ENCODE data around the gene NUFIP2.
"Not testable (repeated sequence)": the region's sequence is repeated elsewhere in the genome, so short reads cannot be mapped to it uniquely, and the experiment has no call there.

Gene NUFIP2

GRCh38 chr17:29238133-29238850, 55.7 kb downstream of the NUFIP2 start:
- TF ChIP-seq CTCF (IDR thresholded peaks at IDR 0.05; ENCODE audit: borderline replicate concordance, insufficient read depth, low read depth, low read length), result no peak
- no peak overlapping the region for H3K4me3 ChIP-seq (ENCODE audit: low read depth, low read length)

- no peak for TF ChIP-seq CTCF (IDR thresholded peaks at IDR 0.05; ENCODE audit: borderline replicate concordance, insufficient read depth, low read depth, low read length)
- no peak overlapping the region for H3K4me3 ChIP-seq (ENCODE audit: low read depth, low read length)
Measured at GRCh38 chr17:29237476-29238132, 56.3 kb downstream of the NUFIP2 start.

GRCh38 chr17:29235904-29236303, 58.0 kb downstream of the NUFIP2 start:
- no peak for TF ChIP-seq CTCF (IDR thresholded peaks at IDR 0.05; ENCODE audit: borderline replicate concordance, insufficient read depth, low read depth, low read length)
- no peak overlapping the region for H3K4me3 ChIP-seq (ENCODE audit: low read depth, low read length)

- H3K4me3 ChIP-seq (ENCODE audit: low read depth, low read length), result not testable (repeated sequence)
Measured at GRCh38 chr17:29234972-29235371, 59.0 kb downstream of the NUFIP2 start.

- H3K4me3 ChIP-seq (ENCODE audit: low read depth, low read length), result no peak overlapping the region
- TF ChIP-seq CTCF (IDR thresholded peaks at IDR 0.05; ENCODE audit: borderline replicate concordance, insufficient read depth, low read depth, low read length), result no peak
Measured at GRCh38 chr17:29233301-29233700, 60.6 kb downstream of the NUFIP2 start.

DNA sequence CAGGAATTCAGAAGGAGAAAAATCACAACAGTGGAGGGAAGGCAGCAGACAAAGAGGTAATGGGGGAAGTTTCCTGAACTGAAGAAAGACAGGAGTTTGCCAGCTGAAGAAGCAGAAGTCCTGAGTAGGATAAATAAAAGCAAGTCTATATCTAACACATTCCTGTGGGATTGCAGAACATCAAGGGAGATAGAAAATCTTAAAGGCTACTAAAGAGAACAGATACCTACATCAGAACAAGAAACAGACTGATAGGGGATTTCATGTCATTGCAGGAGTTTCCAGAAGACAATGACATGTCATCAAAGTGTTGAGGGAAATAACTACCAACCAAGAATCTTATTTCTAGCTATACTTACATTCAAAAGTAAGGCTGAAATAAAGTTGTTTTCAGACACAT, 68.6 kb downstream of the NUFIP2 start:
- no peak overlapping the region for H3K4me3 ChIP-seq (ENCODE audit: low read depth, low read length)
- TF ChIP-seq CTCF (IDR thresholded peaks at IDR 0.05; ENCODE audit: borderline replicate concordance, insufficient read depth, low read depth, low read length), result no peak

DNA sequence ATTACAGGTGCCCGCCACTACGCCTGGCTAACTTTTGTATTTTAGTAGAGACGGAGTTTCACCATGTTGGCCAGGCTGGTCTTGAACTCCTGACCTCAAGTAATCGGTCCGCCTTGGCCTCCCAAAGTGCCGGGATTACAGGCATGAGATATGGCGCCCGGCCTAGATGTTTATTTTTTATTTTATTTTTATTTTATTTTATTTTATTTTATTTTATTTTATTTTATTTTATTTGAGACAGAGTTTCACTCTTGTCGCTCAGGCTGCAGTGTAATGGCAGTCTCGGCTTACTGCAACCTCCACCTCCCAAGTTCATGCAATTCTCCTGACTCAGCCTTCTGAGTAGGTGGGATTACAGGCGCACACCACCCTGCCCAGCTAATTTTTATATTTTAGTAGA, 72.6 kb downstream of the NUFIP2 start:
- not testable (repeated sequence) for H3K4me3 ChIP-seq (ENCODE audit: low read depth, low read length)

- peak; percentile 80 for TF ChIP-seq CTCF (IDR thresholded peaks at IDR 0.05; ENCODE audit: borderline replicate concordance, insufficient read depth, low read depth, low read length)
- no peak overlapping the region for H3K4me3 ChIP-seq (ENCODE audit: low read depth, low read length)
Measured at GRCh38 chr17:29219378-29220047, 74.4 kb downstream of the NUFIP2 start.
